HCT116 (cell line): ENCODE results near the gene FAM20C.

Experiments used
- POLR2A ChIP-seq: IDR thresholded peaks from 2 replicates; pipeline ENCODE4 v1.7.0; 2011; ENCODE audit warnings: borderline replicate concordance; ENCODE audit not compliant: insufficient read depth, insufficient read length; ENCODE audit errors: extremely low read depth
- POLR2AphosphoS5 ChIP-seq: IDR thresholded peaks from 2 replicates; pipeline ENCODE4 v1.6.1; 2011; ENCODE audit warnings: mild to moderate bottlenecking, low read depth, low read length, moderate library complexity
- SIN3A ChIP-seq: IDR thresholded peaks from 2 replicates; pipeline ENCODE4 v1.6.1; 2012; ENCODE audit warnings: low read depth
- SRF ChIP-seq: IDR thresholded peaks from 2 replicates; pipeline ENCODE4 v1.6.1; 2012; ENCODE audit warnings: low read depth
- TCF7L2 ChIP-seq: IDR thresholded peaks from 2 replicates; pipeline ENCODE4 v1.7.0; 2011; ENCODE audit warnings: borderline replicate concordance, inconsistent platforms; ENCODE audit not compliant: insufficient read depth, insufficient read length; ENCODE audit errors: extremely low read depth
- YY1 ChIP-seq: IDR thresholded peaks from 2 replicates; pipeline ENCODE4 v1.6.1; 2011; ENCODE audit warnings: low read length, low read depth, moderate library complexity, mild to moderate bottlenecking; ENCODE audit not compliant: insufficient replicate concordance; ENCODE audit errors: extremely low read depth
- ZFX ChIP-seq: fragments of 450-650 bp; IDR thresholded peaks from 2 replicates; pipeline ENCODE4 v1.6.1; 2017
- TF ChIP-seq, protein P1 (sequence below): IDR thresholded peaks from 2 replicates; pipeline ENCODE4 v1.6.1; 2012
- TF ChIP-seq, protein P2 (sequence below), 3 experiments: fragments of 200-600 bp in 1 of 3; sonication (generic) in 1 of 3; IDR thresholded peaks in 2 of 3; conservative IDR thresholded peaks in 1 of 3; 2 replicates each; pipeline ENCODE4 v1.5.1; 2012 to 2017; ENCODE audit warnings: low read depth in 2 of 3, low read length in 2 of 3, antibody characterized with exemption in 1 of 3, borderline replicate concordance in 1 of 3, control low read depth in 1 of 3, mild to moderate bottlenecking in 1 of 3, mixed read lengths in 1 of 3, mixed run types in 1 of 3, moderate library complexity in 1 of 3; ENCODE audit not compliant: insufficient read depth in 1 of 3
- TF ChIP-seq, protein P3 (sequence below): IDR thresholded peaks from 2 replicates; pipeline ENCODE4 v1.6.1; 2012
- TF ChIP-seq, protein P4 (sequence below): IDR thresholded peaks from 2 replicates; pipeline ENCODE4 v1.6.1; 2011; ENCODE audit warnings: mild to moderate bottlenecking, low read length, moderate library complexity; ENCODE audit not compliant: insufficient replicate concordance; ENCODE audit errors: extremely low read depth

DNA sequence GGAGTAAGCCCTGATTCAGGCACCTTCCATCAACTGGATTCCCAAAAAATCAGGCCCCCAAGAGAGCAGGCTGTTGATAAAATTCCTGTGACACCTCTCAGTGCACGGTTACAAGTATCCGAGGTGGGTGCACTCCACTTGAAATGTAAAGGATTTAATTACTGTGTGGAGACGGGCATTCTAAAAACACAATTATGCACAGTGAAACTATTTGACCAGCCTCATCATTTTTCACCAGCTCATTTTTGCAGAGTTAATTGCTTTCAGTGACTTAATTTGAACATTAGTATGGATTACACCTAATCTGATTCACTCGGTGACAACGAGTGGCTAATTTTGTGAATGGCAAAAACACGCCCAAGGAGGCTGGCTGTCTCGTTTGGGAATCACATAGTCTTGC, 99.9 kb downstream of the FAM20C start:
- TF ChIP-seq SIN3A (no peak), SRF (no peak), ZFX (no peak), TCF7L2 (no peak), POLR2A (no peak), POLR2AphosphoS5 (no peak), YY1 (no peak)
- TF ChIP-seq, protein P1, sequence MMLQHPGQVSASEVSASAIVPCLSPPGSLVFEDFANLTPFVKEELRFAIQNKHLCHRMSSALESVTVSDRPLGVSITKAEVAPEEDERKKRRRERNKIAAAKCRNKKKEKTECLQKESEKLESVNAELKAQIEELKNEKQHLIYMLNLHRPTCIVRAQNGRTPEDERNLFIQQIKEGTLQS: no peak
- TF ChIP-seq, protein P2, sequence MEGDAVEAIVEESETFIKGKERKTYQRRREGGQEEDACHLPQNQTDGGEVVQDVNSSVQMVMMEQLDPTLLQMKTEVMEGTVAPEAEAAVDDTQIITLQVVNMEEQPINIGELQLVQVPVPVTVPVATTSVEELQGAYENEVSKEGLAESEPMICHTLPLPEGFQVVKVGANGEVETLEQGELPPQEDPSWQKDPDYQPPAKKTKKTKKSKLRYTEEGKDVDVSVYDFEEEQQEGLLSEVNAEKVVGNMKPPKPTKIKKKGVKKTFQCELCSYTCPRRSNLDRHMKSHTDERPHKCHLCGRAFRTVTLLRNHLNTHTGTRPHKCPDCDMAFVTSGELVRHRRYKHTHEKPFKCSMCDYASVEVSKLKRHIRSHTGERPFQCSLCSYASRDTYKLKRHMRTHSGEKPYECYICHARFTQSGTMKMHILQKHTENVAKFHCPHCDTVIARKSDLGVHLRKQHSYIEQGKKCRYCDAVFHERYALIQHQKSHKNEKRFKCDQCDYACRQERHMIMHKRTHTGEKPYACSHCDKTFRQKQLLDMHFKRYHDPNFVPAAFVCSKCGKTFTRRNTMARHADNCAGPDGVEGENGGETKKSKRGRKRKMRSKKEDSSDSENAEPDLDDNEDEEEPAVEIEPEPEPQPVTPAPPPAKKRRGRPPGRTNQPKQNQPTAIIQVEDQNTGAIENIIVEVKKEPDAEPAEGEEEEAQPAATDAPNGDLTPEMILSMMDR (IDR thresholded peaks at IDR 0.05 in 2 of 3, conservative IDR thresholded peaks at IDR 0.05 in 1 of 3; ENCODE audit: borderline replicate concordance in 1 of 3, insufficient read depth in 1 of 3, low read depth in 2 of 3, low read length in 2 of 3): no peak
- TF ChIP-seq, protein P3, sequence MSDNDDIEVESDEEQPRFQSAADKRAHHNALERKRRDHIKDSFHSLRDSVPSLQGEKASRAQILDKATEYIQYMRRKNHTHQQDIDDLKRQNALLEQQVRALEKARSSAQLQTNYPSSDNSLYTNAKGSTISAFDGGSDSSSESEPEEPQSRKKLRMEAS: no peak
- TF ChIP-seq, protein P4, sequence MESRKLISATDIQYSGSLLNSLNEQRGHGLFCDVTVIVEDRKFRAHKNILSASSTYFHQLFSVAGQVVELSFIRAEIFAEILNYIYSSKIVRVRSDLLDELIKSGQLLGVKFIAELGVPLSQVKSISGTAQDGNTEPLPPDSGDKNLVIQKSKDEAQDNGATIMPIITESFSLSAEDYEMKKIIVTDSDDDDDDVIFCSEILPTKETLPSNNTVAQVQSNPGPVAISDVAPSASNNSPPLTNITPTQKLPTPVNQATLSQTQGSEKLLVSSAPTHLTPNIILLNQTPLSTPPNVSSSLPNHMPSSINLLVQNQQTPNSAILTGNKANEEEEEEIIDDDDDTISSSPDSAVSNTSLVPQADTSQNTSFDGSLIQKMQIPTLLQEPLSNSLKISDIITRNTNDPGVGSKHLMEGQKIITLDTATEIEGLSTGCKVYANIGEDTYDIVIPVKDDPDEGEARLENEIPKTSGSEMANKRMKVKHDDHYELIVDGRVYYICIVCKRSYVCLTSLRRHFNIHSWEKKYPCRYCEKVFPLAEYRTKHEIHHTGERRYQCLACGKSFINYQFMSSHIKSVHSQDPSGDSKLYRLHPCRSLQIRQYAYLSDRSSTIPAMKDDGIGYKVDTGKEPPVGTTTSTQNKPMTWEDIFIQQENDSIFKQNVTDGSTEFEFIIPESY: no peak
